Measurements from ENCODE around the gene FAM114A1.

Gene FAM114A1

GRCh38 chr4:38968668-38969067 lies 101.1 kb downstream of the FAM114A1 start:
- TF ChIP-seq POU2F2 (IDR thresholded peaks at IDR 0.05; ENCODE audit: low read depth, low read length) (no peak), PAX5 (IDR thresholded peaks at IDR 0.05; ENCODE audit: insufficient read depth, low read length, severe bottlenecking) (no peak), POLR2A (IDR thresholded peaks at IDR 0.05; ENCODE audit: low read depth, low read length) (no peak), POLR2AphosphoS5 (IDR thresholded peaks at IDR 0.05; ENCODE audit: low read depth, low read length) (no peak)
- DNase-seq (ENCODE audit: insufficient read length, low spot score) (no peak), FAIRE-seq (no peak)

- TF ChIP-seq POLR2AphosphoS5 (IDR thresholded peaks at IDR 0.05; ENCODE audit: low read depth, low read length) (no peak), PAX5 (IDR thresholded peaks at IDR 0.05; ENCODE audit: insufficient read depth, low read length, severe bottlenecking) (no peak), SPI1 (IDR thresholded peaks at IDR 0.05; ENCODE audit: low read depth, low read length) (no peak), POLR2A (IDR thresholded peaks at IDR 0.05; ENCODE audit: low read depth, low read length) (no peak), POU2F2 (IDR thresholded peaks at IDR 0.05; ENCODE audit: low read depth, low read length) (no peak), TAF1 (IDR thresholded peaks at IDR 0.05; ENCODE audit: low read depth, low read length) (no peak)
- no peak for DNase-seq (ENCODE audit: insufficient read length, low spot score)
- no peak for FAIRE-seq
Observed at GRCh38 chr4:38976308-38976707, 108.7 kb downstream of the FAM114A1 start.

- FAIRE-seq (no peak), DNase-seq (ENCODE audit: insufficient read length, low spot score) (no peak)
- TF ChIP-seq PAX5 (IDR thresholded peaks at IDR 0.05; ENCODE audit: insufficient read depth, low read length, severe bottlenecking) (no peak), POLR2AphosphoS5 (IDR thresholded peaks at IDR 0.05; ENCODE audit: low read depth, low read length) (no peak), TAF1 (IDR thresholded peaks at IDR 0.05; ENCODE audit: low read depth, low read length) (no peak), SPI1 (IDR thresholded peaks at IDR 0.05; ENCODE audit: low read depth, low read length) (no peak), POLR2A (IDR thresholded peaks at IDR 0.05; ENCODE audit: low read depth, low read length) (no peak), POU2F2 (IDR thresholded peaks at IDR 0.05; ENCODE audit: low read depth, low read length) (no peak)
Observed at GRCh38 chr4:38979081-38979480, 111.5 kb downstream of the FAM114A1 start.

- no peak for TF ChIP-seq POLR2AphosphoS5 (IDR thresholded peaks at IDR 0.05; ENCODE audit: low read depth, low read length)
- no peak for TF ChIP-seq TAF1 (IDR thresholded peaks at IDR 0.05; ENCODE audit: low read depth, low read length)
- TF ChIP-seq POU2F2 (IDR thresholded peaks at IDR 0.05; ENCODE audit: low read depth, low read length): no peak
- TF ChIP-seq POLR2A (IDR thresholded peaks at IDR 0.05; ENCODE audit: low read depth, low read length): no peak
- no peak for TF ChIP-seq SPI1 (IDR thresholded peaks at IDR 0.05; ENCODE audit: low read depth, low read length)
- TF ChIP-seq PAX5 (IDR thresholded peaks at IDR 0.05; ENCODE audit: insufficient read depth, low read length, severe bottlenecking): no peak
- FAIRE-seq (no peak), DNase-seq (ENCODE audit: insufficient read length, low spot score) (no peak)
Observed at GRCh38 chr4:38979511-38980230, 112.1 kb downstream of the FAM114A1 start.

GRCh38 chr4:38980903-38981676 lies 113.5 kb downstream of the FAM114A1 start:
- no peak for DNase-seq (ENCODE audit: insufficient read length, low spot score)
- FAIRE-seq: peak; percentile 52

GRCh38 chr4:38982361-38983095 lies 114.9 kb downstream of the FAM114A1 start:
- DNase-seq (ENCODE audit: insufficient read length, low spot score): no peak
- FAIRE-seq: no peak
- no peak for TF ChIP-seq PAX5 (IDR thresholded peaks at IDR 0.05; ENCODE audit: insufficient read depth, low read length, severe bottlenecking)
- TF ChIP-seq POLR2AphosphoS5 (IDR thresholded peaks at IDR 0.05; ENCODE audit: low read depth, low read length): no peak
- TF ChIP-seq POLR2A (IDR thresholded peaks at IDR 0.05; ENCODE audit: low read depth, low read length): no peak
- TF ChIP-seq SPI1 (IDR thresholded peaks at IDR 0.05; ENCODE audit: low read depth, low read length): no peak
- no peak for TF ChIP-seq POU2F2 (IDR thresholded peaks at IDR 0.05; ENCODE audit: low read depth, low read length)
- no peak for TF ChIP-seq TAF1 (IDR thresholded peaks at IDR 0.05; ENCODE audit: low read depth, low read length)

More at GRCh38 chr4:38980903-38981676, 113.5 kb downstream of the FAM114A1 start:
- no peak for TF ChIP-seq POLR2AphosphoS5 (IDR thresholded peaks at IDR 0.05; ENCODE audit: low read depth, low read length)
- TF ChIP-seq PAX5 (IDR thresholded peaks at IDR 0.05; ENCODE audit: insufficient read depth, low read length, severe bottlenecking): no peak
- TF ChIP-seq POU2F2 (IDR thresholded peaks at IDR 0.05; ENCODE audit: low read depth, low read length): no peak
- TF ChIP-seq TAF1 (IDR thresholded peaks at IDR 0.05; ENCODE audit: low read depth, low read length): no peak

GRCh38 chr4:38983291-38983690 lies 115.7 kb downstream of the FAM114A1 start:
- TF ChIP-seq SPI1 (IDR thresholded peaks at IDR 0.05; ENCODE audit: low read depth, low read length): no peak
- TF ChIP-seq POU2F2 (IDR thresholded peaks at IDR 0.05; ENCODE audit: low read depth, low read length): no peak
- no peak for TF ChIP-seq TAF1 (IDR thresholded peaks at IDR 0.05; ENCODE audit: low read depth, low read length)
- no peak for TF ChIP-seq POLR2A (IDR thresholded peaks at IDR 0.05; ENCODE audit: low read depth, low read length)
- no peak for DNase-seq (ENCODE audit: insufficient read length, low spot score)
- no peak for FAIRE-seq

GRCh38 chr4:38983787-38984598 lies 116.4 kb downstream of the FAM114A1 start:
- TF ChIP-seq POLR2AphosphoS5 (IDR thresholded peaks at IDR 0.05; ENCODE audit: low read depth, low read length) (no peak), PAX5 (IDR thresholded peaks at IDR 0.05; ENCODE audit: insufficient read depth, low read length, severe bottlenecking) (no peak), POU2F2 (IDR thresholded peaks at IDR 0.05; ENCODE audit: low read depth, low read length) (no peak), POLR2A (IDR thresholded peaks at IDR 0.05; ENCODE audit: low read depth, low read length) (no peak), TAF1 (IDR thresholded peaks at IDR 0.05; ENCODE audit: low read depth, low read length) (no peak), SPI1 (IDR thresholded peaks at IDR 0.05; ENCODE audit: low read depth, low read length) (no peak)
- no peak for DNase-seq (ENCODE audit: insufficient read length, low spot score)
- no peak for FAIRE-seq

Data from GM12891 (cell line).